Measurements from ENCODE around the gene VAPB. TPM values are rescaled to one million over a fixed set of nuclear protein-coding genes. Genes with fewer than 3 reads are reported as not detected.

The VAPB gene
- total RNA-seq, 1 experiment from 2014 or later: 65.1 TPM

DNA sequence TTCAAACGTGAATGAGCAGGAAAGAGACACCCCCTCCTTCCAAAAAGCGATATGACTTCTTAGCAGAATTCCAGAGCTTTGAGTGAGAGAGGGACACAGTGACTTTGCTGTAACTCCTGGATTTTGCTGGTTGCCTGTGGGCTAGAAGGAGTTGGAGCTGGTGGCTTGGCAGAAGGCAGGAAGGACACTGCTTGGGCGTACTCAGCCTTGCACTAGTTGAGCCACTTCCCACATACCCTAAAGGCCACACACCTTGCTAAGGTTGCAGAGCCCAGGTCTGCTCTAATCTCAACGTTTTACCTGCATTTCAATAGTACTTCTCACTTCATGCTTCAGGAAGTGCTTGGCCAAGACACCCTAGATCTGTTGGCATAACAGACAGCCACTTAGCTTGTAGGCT lies 48.9 kb upstream of the VAPB start:
- Histone ChIP-seq H2BK5ac (ENCODE audit: insufficient read length, low read length) (no peak overlapping the region), H4K20me1 (ENCODE audit: control insufficient read depth, insufficient read depth, insufficient read length) (no peaks in the 10 kb centered on the region), H2AK5ac (ENCODE audit: insufficient read length, low read length) (no peak overlapping the region), H3K4me1 (ENCODE audit: insufficient read depth, low read length) (peaks cover 6% of the 10 kb centered on the region; the same call in 1 of the 2 replicates), H3K18ac (ENCODE audit: insufficient read length, low read depth, low read length) (no peak overlapping the region), H4K91ac (ENCODE audit: insufficient read length, low read depth, low read length) (no peak overlapping the region), H3K9me3 (ENCODE audit: control insufficient read depth, low read depth, low read length) (no peaks in the 10 kb centered on the region), H2AFZ (ENCODE audit: low read length) (no peak overlapping the region), H3K23me2 (ENCODE audit: insufficient read length, low read depth, low read length, poor library complexity, severe bottlenecking) (no peaks in the 10 kb centered on the region), H2BK20ac (ENCODE audit: low read depth, low read length, poor library complexity, severe bottlenecking) (no peak overlapping the region), H3K27me3 (ENCODE audit: insufficient read depth, low read length) (no peaks in the 10 kb centered on the region), H3K27ac (ENCODE audit: insufficient read length, low read depth, low read length) (no peak overlapping the region), H3K56ac (ENCODE audit: insufficient read length, low read depth, low read length) (no peak overlapping the region), H3K79me1 (ENCODE audit: insufficient read depth, low read depth, low read length, poor library complexity, severe bottlenecking) (no peaks in the 10 kb centered on the region), H3K23ac (ENCODE audit: insufficient read length, low read depth, low read length) (no peak overlapping the region), H3K9ac (ENCODE audit: extremely low read depth, insufficient read length, low read length) (no peak overlapping the region), H3K4ac (ENCODE audit: low read depth, low read length) (no peak overlapping the region), H3T11ph (ENCODE audit: low read length) (no peak overlapping the region), H3K4me2 (ENCODE audit: insufficient read depth, insufficient read length, low read length) (no peak overlapping the region), H4K8ac (replicated peaks; ENCODE audit: insufficient read length, low read depth, low read length) (no peak overlapping the region), H2BK120ac (ENCODE audit: low read depth, low read length, poor library complexity, severe bottlenecking) (no peak overlapping the region), H3K14ac (ENCODE audit: insufficient read depth, low read length) (no peak overlapping the region), H2BK12ac (ENCODE audit: insufficient read length, low read depth, low read length) (no peak overlapping the region), H3K79me2 (ENCODE audit: insufficient read depth, low read length) (no peaks in the 10 kb centered on the region), H4K5ac (ENCODE audit: insufficient read length, low read depth, low read length) (no peak overlapping the region), H2BK15ac (ENCODE audit: low read depth, low read length) (no peak overlapping the region)
- Mint-ChIP-seq H3K36me3 (ENCODE audit: insufficient read depth in 1 of 3, low read depth in 3 of 3) (peaks cover 6 to 10% (median 8%) of the 10 kb centered on the region in 3 experiments; a peak in 6 of 7 replicates), H3K4me1 (peaks cover 16 to 17% of the 10 kb centered on the region in 2 experiments), H3K4me3 (no peak overlapping the region), H3K9me3 (no peaks in the 10 kb centered on the region), H3K27me3 (ENCODE audit: low read depth) (no peaks in the 10 kb centered on the region), H3K27ac (no peak overlapping the region)
- TF ChIP-seq, protein P1, sequence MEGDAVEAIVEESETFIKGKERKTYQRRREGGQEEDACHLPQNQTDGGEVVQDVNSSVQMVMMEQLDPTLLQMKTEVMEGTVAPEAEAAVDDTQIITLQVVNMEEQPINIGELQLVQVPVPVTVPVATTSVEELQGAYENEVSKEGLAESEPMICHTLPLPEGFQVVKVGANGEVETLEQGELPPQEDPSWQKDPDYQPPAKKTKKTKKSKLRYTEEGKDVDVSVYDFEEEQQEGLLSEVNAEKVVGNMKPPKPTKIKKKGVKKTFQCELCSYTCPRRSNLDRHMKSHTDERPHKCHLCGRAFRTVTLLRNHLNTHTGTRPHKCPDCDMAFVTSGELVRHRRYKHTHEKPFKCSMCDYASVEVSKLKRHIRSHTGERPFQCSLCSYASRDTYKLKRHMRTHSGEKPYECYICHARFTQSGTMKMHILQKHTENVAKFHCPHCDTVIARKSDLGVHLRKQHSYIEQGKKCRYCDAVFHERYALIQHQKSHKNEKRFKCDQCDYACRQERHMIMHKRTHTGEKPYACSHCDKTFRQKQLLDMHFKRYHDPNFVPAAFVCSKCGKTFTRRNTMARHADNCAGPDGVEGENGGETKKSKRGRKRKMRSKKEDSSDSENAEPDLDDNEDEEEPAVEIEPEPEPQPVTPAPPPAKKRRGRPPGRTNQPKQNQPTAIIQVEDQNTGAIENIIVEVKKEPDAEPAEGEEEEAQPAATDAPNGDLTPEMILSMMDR (conservative IDR thresholded peaks at IDR 0.05): no peak
- no CpG with 5 or more reads among the region's 4 CpGs for WGBS (ENCODE audit: extremely low coverage, insufficient read length, low lambda C conversion rate)
- DNase-seq: no peak
